ENCODE results near the gene ST8SIA6. TPM values are rescaled to one million over a fixed set of nuclear protein-coding genes. Genes with fewer than 3 reads are reported as not detected.

Gene ST8SIA6
- total and polyA plus RNA-seq, 9 of the 15 experiments (the other 6 are each of a cell fraction or from before 2014, with no cell fraction given): 0.69 to 6.7 (median 5.0) TPM

- no peak for TF ChIP-seq HMGXB4 (CRISPR knock-in tag; IDR thresholded peaks at IDR 0.05)
- no peak for TF ChIP-seq MYBL2 (IDR thresholded peaks at IDR 0.05; ENCODE audit: low read depth)
- no peak for TF ChIP-seq MYBL2 (CRISPR knock-in tag; IDR thresholded peaks at IDR 0.05; ENCODE audit: borderline replicate concordance)
- no peak for TF ChIP-seq ZNF274 (IDR thresholded peaks at IDR 0.05; ENCODE audit: borderline replicate concordance, low read depth, low read length)
- TF ChIP-seq ZBTB1 (CRISPR knock-in tag; IDR thresholded peaks at IDR 0.05; ENCODE audit: borderline replicate concordance, low read depth): no peak
- 0 out of 2 replicates have a peak, but pooled peaks have one; percentile 12 for TF ChIP-seq KHSRP (IDR thresholded peaks at IDR 0.05)
- TF ChIP-seq ZNF431 (CRISPR knock-in tag; IDR thresholded peaks at IDR 0.05): no peak
- TF ChIP-seq ZKSCAN8 (CRISPR knock-in tag; IDR thresholded peaks at IDR 0.05): peak; percentile 23; the same call in 1 of the 2 replicates
- TF ChIP-seq ADNP (tag; IDR thresholded peaks at IDR 0.05): 0 out of 2 replicates have a peak, but pooled peaks have one; percentile 28
- peak; percentile 62 for TF ChIP-seq STAT5A (IDR thresholded peaks at IDR 0.05; ENCODE audit: borderline replicate concordance, low read length)
- TF ChIP-seq SMARCE1 (IDR thresholded peaks at IDR 0.05): peak; percentile 80
- no peak for TF ChIP-seq ZFP36 (IDR thresholded peaks at IDR 0.05; ENCODE audit: low read depth, low read length, partially characterized antibody)
- peak; percentile 67 for TF ChIP-seq KLF16 (IDR thresholded peaks at IDR 0.05)
- TF ChIP-seq, protein P1, sequence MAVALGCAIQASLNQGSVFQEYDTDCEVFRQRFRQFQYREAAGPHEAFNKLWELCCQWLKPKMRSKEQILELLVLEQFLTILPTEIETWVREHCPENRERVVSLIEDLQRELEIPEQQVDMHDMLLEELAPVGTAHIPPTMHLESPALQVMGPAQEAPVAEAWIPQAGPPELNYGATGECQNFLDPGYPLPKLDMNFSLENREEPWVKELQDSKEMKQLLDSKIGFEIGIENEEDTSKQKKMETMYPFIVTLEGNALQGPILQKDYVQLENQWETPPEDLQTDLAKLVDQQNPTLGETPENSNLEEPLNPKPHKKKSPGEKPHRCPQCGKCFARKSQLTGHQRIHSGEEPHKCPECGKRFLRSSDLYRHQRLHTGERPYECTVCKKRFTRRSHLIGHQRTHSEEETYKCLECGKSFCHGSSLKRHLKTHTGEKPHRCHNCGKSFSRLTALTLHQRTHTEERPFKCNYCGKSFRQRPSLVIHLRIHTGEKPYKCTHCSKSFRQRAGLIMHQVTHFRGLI (CRISPR knock-in tag; IDR thresholded peaks at IDR 0.05): no peak
- TF ChIP-seq DIDO1 (tag; IDR thresholded peaks at IDR 0.05; ENCODE audit: low read depth): no peak
- peak; percentile 51; the same call in 1 of the 2 replicates for TF ChIP-seq NFIC (IDR thresholded peaks at IDR 0.05)
- TF ChIP-seq CC2D1A (IDR thresholded peaks at IDR 0.05): peak; percentile 83; the same call in 1 of the 2 replicates
- no peak for TF ChIP-seq HNRNPH1 (optimal IDR thresholded peaks at IDR 0.05; ENCODE audit: low read depth, low read length)
- no peak for TF ChIP-seq ESRRA (IDR thresholded peaks at IDR 0.05; ENCODE audit: borderline replicate concordance, low read depth)
- TF ChIP-seq, protein P2, sequence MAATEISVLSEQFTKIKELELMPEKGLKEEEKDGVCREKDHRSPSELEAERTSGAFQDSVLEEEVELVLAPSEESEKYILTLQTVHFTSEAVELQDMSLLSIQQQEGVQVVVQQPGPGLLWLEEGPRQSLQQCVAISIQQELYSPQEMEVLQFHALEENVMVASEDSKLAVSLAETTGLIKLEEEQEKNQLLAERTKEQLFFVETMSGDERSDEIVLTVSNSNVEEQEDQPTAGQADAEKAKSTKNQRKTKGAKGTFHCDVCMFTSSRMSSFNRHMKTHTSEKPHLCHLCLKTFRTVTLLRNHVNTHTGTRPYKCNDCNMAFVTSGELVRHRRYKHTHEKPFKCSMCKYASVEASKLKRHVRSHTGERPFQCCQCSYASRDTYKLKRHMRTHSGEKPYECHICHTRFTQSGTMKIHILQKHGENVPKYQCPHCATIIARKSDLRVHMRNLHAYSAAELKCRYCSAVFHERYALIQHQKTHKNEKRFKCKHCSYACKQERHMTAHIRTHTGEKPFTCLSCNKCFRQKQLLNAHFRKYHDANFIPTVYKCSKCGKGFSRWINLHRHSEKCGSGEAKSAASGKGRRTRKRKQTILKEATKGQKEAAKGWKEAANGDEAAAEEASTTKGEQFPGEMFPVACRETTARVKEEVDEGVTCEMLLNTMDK (IDR thresholded peaks at IDR 0.05; ENCODE audit: borderline replicate concordance, insufficient read depth, low read depth, low read length, poor library complexity, severe bottlenecking): no peak
- TF ChIP-seq HDGF (IDR thresholded peaks at IDR 0.05): no peak
- TF ChIP-seq RAD21 (CRISPR knock-in tag; conservative IDR thresholded peaks at IDR 0.05 in 1 of 2, IDR thresholded peaks at IDR 0.05 in 1 of 2): no peak
- TF ChIP-seq ILK (tag; IDR thresholded peaks at IDR 0.05; ENCODE audit: borderline replicate concordance, low read depth): no peak
- TF ChIP-seq MTA3 (IDR thresholded peaks at IDR 0.05; ENCODE audit: borderline replicate concordance): 0 out of 2 replicates have a peak, but pooled peaks have one; percentile 15
- 0 out of 2 replicates have a peak, but pooled peaks have one; percentile 23 for TF ChIP-seq POLR2AphosphoS5 (IDR thresholded peaks at IDR 0.05; ENCODE audit: control insufficient read depth, insufficient read depth, low read depth, low read length)
These were observed 2.7 kb upstream of the ST8SIA6 start (continued) for GRCh38 chr10:17457083-17457482.

Data from K562 (cell line).